Measurements from ENCODE around the gene PCOLCE2.
"Not testable (repeated sequence)": the region's sequence is repeated elsewhere in the genome, so short reads cannot be mapped to it uniquely, and the experiment has no call there.

PCOLCE2 gene

DNA sequence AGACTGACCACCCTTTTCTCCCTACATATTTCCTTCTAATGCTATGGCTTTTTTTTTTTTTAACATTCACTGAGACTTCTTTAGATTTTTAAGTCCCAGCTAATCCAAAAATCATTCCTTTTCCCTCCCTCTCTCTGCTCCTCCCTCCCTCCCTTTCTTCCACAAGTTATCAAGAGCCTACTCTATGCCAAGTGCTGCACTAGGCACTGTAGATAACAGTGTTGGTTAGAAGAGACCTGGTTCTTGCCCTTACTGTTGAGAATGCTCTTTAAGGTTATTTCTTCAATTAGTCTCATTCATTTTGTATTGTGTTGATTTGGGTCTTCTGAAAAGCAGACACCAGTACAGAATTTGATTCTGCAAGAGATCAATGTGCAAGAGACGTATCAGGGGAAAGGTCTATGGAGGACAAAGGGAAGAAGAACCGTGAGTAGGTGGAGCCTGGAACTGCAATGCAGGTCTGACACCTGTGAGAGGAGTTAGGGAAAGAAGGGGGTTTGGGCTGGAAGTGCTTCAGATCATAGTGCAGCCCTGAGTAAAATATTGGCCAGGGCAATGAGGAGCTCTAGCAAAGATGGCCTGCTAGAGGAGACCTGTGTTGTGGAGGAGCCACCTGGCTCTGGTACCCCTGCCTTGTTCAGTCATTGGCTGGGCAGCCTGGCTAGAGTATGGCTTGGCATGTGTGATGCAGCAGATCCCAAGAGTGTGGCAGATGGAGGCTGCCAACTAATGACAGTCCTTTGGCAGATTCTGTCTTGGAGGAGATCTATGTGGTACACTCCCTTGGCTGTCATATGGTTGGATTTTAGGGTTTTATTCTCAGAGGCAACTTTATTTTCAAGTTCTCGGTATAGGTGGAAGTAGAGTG, 9.7 kb upstream of the PCOLCE2 start:
- DNase-seq = no peak

DNA sequence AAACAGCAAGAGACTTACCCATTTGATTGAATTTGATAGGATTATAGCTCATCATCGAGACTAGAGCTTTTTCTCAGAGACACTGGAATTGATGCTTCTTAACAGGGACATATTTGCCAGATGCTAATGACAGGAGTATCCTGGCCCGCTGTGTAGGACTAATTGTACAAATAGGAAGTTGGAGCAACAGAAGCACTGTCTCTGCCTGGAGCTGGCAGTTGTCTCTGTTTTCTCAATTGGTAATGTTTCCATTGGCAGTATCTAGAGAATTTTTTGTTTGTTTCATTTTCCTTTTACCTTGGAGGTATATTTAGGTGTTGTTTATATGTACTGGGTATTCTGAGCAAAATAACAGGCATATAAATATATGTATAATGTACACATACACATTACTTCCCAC, 8.9 kb upstream of the PCOLCE2 start:
- no peak for DNase-seq

DNA sequence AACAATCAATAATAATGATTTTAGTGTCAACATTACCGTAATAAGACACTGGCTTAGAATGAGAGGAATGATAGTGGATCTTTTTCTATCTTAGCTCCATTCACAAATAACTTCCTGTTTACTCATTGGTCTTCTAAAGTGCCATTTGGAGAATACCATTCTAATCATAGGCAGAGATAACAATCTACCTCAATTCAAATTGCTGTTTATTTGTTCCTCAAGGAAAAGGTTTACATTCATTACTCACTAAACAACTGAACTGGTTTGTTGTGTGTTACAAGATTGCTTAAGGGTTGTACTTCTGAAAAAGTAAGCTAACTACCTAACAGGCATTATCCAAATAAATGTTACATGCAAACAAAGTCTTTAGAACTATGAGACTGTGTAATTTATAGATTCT, 8.1 kb upstream of the PCOLCE2 start:
- DNase-seq = no peak

DNA sequence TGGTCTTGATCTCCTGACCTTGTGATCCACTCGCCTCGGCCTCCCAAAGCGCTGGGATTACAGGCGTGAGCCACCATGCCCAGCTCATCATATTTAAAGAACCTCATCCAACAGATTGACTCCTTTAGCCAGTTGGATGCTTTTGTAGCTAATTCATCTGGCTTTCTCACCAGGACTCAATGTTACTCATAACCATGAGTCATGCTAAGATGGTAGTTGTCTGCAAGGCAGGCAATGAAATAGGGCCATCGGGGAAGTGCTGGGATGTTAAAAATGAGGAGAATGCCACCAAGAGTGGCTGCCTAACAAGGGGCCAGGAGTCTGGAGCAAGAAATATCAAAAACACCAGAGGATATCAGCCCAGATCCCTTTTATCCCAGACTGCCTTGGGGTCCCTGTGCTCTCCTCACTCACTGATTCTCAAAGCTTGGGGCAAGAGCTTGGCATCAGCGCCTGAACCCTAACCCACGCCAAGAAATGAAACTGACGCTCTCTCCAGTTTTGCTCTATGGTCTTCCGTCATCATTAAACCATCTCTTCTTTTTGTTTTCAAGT, 7.4 kb upstream of the PCOLCE2 start:
- DNase-seq = no peak

DNA sequence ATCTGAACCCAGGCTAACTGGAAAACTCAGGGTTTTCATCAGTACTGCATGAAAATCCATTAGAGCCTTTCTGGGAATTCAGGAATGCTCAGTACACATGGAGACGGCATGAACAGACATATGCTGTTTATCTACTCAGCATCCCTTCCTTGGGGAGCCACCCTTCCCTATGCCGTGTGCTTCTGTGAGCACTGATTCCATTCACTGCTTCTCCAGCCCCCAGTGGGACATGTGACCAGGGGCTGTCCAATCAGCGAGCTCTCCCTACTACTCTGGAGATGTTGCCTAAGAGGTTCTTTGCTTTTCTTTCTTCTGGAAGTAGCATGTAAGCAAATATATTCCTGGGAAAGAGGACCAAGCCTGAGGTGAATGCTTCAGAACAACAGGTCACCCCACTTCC, 5.6 kb upstream of the PCOLCE2 start:
- DNase-seq = no peak

DNA sequence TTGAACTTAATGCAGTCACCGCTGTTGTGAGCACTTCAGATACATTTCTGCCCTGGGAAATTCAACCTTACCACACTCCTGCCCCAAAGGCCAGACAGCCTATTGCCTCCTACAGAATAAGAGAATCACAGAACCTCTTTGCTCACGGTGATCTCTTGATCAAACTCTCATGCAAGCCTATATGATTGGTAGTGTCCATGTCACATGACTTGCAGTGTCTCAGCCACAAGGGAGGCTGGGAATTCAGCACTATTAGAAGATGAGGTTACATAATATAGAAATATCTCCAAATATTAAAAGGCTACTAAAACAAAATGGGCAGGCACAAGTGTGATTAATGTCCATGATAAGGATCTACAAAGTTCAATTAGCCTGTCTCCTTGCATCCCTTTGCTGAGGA, 3.8 kb upstream of the PCOLCE2 start:
- no peak for DNase-seq

DNA sequence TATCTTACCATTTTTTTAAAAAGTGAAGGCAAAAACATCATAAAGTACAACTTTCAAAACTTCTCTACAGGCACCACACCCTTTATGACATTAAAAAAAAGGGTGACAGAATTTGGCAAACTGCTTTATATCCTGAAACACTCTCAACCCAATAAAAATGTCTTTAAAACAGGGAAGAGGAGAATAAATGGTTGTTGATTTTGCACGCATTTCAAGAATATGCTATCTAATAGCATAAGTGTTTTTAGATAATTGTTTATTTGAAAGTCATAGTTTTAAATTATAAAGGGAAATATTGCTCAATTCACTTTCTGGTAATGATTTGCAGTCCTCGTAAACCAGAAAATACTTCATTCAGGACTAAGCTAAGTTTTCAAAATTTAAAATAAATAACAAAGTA, 1.7 kb upstream of the PCOLCE2 start:
- no peak for DNase-seq

DNA sequence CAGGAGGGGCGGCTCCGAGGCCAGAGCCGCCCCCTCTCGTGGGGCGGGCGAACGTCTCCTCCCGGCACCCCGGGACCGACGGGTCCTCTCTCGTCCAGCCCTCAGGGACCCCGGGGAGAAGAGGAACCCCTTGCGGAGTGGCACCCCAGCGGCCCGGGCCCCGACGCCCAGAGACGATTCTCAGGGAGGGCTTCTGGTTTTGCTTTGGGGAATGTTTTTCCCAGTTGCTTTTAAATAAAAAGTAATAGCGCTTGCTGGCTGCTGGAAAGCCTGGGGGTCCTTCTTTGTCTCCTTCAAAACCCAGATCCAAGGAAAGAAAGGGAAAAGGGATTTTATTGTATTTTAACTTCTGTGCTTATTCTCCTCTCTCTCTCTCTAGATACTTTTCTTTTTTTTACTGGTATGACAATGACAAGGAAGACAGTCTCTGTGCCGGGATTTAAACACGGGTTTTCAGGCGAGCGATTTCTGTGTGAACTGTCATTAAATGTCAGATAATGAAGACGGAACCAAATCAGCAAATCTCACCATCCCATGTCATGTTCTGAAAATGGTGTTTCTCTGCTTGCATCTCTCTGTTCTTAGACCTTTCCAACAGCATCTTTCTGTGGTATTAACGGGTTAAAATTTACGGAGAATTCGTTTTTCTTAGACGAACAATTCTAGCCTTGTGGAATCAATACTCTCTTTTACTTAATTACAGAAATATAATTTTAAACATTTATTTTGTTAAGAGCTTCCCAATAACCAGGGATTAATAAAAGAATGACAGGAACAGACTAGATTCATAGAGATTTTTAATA, 530 bp upstream of the PCOLCE2 start:
- no peak for DNase-seq

DNA sequence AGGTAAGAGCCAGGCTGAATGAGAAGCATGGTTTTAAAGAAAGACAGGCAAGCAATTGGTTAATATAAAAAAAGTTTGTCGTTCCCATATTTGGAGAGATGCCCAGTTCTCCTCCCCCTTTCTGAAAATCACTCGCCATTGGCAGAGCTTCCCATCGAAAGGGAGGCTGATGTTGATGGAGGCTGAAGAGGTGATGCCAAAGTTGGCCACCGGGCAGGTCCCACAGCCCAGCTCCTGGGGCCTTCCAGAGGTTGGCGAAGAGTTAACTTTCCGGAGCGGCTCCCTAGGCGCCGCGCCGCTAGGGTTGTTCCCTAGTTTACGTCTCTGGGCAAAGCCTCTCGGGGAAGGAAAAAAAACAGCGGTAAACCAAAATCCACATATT, 793 bp downstream of the PCOLCE2 start:
- peak; percentile 12 for DNase-seq

DNA sequence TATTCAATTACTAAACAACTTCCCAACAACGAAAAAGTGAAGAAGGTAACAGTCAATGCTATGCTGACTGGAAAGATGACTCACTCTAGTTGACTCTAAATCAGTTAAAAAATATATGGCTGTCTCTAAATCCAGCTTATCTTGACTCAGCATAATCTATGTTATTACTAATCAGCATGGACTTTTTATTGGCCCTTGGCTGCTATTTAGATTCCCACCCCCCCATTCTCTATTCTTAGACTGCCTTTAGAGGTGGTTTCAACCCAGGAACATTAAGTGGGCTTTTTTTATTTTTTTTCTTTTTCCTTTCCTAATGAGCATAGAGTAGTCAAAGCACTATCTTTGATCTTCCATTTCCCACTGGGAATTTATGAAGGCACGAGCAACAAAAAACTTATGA, 1.9 kb downstream of the PCOLCE2 start:
- no peak for DNase-seq

DNA sequence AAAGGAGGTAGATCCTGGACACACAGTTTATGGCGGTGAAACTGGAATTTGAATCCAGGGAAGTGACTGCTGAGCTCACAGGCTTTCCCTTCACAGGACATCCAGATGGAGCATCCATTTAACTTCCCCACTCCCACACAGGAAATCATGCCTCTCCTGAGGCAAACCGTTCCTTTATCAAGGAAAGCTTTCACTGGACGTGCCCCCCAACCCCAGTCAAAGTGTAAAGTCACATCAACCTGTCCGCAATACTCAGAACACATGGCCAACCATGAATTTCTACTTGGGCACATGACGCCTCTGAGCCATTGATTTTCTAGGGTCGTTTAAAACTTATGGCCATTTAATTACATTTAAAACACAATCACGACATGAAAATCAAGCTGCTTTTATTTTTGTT, 2.9 kb downstream of the PCOLCE2 start:
- no peak for DNase-seq

DNA sequence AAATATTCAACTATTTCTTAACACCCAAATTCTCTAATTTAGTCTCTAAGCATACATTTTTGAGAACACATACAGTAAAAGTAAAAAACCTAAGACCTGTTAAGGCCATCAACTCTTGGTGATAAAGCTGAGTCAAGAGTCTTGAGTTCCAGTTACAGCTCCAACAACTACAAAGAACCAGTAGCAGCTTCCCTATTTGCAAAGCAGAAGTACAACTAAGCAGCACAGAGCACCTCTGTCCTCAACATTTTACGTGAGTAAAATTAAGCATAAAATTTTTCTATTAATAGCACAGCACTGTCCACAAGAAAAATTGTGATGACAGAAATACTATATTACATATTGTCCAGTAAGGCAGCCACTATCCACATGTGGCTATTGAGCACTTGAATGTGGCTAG, 4.4 kb downstream of the PCOLCE2 start:
- DNase-seq = no peak

DNA sequence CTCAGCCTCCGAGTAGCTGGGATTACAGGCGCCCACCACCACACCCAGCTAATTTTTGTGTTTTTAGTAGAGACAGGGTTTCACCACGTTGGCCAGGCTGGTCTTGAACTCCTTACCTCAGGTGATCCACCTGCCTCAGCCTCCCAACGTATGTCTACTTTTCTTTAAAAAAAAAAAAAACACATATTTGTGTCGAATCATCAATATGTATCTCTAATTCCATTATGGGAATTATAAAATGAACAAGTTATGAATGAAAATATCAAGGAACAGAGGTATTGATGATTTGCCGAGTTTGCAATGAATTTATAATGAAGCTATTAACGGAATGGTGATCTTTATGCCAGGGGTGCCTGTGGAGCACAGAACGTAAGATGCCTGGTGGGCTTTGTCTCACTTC, 5.3 kb downstream of the PCOLCE2 start:
- not testable (repeated sequence) for DNase-seq

DNA sequence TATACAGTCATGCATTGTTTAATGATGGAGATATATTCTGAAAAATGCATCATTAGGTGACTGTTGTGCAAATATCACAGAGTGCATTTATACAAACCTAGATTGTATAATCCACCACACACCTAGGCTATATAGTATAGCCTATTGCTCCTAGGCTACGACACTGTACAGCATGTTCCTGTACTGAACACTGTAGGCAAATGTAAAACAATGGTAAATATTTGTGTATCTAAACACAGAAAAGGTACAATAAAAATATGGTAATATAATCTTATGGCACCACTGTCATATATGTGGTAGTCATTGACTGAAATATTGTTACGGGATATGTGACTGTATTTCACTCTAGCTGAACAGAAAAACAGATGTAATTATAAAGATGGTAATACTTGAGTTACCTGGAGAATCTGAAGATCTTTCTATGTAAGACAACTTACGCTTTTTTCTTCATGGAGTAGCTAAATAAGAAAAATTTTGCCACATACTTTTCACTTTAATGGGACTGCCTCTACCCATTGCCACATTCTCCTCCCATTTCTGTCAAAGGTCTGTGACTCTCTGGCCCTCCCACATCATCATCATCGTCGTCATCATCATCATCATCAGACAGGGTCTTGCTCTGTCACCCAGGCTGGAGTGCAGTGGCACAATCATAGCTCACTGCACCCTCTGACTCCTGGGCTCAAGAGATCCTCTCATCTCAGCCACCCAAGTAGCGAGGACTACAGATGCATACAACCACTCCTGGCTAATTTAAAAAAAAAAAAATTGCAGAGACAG, 7.2 kb downstream of the PCOLCE2 start:
- DNase-seq = no peak

DNA sequence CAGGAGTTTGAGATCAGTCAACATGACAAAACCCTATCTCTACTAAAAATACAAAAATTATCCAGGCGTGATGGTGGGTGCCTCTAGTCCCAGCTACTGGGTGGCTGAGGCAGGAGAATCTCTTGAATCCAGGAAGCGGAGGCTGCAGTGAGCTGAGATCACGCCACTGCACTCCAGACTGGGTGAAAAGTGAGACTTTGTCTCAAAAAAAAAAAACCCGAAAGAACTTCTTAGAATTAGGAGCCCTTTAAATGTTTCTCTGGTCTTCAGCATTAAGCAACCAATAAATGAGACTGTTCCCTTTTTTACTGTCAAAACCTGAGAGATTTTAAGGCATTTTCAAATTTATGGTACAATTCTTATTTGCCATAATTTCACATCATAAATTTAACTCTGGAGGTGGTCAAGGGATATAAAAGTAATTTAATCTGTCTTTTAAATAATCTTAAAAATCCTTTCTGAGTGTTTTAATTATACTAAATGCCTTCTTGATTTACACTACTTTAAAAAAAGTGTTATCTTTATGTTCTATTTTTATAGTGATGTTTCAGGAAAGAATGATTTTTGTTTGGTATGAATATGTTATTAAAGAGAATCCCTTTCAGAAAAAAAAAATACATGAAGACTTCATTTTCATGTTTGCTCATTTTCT, 10.1 kb downstream of the PCOLCE2 start:
- no peak for DNase-seq

DNA sequence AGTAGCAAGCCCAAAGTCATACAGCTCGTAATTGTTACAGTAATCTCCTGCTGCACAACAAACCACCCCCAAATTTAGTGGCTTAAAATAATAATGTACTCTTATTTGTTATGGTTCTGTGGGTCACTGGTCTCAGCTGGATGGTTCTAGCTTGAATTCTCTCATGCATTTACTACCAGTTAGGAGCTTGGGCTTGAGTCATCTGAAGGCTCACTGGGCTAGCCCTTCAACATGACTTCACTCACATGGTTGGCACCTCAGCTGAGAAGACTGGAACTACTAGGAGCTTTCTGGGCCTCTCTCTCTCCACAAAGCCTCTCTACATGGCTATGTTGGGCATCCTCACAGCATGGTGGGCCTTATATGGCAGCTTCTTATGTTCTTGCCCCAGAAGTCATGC, 12.5 kb downstream of the PCOLCE2 start:
- no peak for DNase-seq

DNA sequence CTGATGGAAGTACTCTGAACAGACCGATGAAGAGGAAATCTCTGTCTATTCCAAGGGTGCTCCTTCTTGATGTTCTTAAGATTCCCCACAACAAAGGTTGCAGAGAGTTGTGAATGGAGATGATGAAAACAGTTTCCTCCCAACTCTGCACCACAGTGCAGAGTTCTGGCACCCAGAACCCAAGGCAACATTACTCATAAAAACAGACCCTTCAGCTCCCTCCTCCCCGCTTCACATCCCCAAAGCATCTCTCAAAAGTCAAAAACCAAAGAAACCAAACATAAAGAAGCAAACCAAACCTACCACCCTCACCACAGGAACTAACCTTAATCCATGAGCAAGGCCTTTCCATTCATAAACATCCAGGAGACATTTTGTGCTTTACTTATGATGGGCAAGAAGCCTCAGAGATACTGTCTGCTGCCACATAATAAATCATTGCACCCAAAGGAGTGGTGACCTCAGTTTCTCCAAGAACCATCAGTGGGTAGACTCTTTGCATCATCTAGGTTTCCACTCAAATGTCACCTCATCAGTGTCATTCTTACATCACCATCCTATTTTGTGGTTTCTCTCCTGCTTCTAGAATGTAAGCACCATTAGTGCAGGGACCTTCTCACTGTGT, 13.2 kb downstream of the PCOLCE2 start:
- DNase-seq = peak; percentile 16

DNA sequence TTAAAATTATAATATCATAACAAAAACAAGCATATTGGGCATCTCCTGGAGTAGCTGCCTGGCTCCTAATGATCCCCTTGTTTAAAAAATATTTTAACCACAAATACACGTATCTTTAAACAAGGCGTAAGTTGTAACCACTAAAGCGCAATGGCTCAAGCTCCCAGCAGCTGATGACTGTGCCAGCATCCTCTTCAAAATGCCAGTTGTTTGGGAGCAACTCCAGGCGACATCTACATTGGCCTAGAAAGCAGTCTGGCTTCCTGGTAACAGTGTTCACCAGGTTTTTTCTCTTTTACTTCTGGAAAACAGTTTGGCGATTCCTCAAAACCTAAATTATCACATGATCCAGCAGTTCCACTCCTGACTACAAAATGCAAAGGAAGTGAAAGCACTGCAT, 13.8 kb downstream of the PCOLCE2 start:
- DNase-seq = no peak

DNA sequence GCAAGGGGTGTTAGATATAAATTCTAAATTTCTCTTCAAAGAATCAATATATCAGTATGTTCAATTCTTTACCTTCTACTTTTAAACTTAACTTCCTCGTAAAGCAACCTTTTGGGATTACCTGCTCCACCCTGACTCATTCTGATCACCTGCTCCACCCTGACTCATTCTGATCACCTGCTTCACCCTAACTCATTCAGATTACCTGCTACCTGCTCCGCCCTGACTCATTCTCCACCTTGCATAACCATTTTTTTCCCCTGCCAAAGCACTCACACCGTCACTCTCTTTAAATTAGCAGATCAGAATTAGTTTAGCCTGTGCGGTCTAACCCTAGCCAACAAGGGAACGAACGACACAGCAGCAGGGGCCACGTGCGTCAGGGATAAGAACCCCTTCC, 20.5 kb downstream of the PCOLCE2 start:
- DNase-seq = not testable (repeated sequence)

DNA sequence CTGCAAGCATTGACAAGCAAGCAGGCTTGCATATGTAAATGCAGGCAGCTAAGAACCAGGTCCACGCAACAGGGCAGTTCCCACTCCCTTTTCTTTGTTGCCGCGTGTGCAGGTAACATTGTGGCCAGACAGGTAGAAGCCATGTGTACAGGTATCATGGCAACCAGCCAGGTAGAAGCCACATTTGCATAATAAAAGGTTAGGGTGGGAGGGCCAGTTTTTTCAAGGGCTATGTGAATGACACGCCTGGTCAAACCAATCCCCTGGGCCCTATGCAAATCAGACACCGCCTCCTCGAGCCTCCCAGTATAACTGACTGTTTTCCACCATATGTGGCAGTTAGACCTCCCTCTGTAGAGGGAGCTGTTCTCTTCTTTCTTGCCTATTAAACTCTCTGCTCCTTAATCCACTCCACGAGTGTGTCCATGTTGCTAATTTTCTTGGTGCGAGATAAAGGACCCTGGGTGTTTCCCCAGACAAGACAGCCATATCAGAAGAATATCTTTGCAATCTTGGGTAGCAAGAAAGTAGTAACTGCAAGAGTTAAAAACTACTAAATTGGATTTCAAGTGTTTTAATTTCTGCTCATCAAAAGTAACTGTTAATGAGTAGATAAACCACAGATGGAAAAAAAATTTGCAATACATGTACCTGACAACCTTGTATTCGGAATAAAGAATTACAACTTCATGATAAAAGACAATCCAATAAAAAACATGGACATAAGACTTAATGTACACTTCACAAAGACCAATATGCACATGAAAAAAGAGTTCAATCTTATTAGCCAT, 21.8 kb downstream of the PCOLCE2 start:
- no peak for DNase-seq
